HG03575 (cell line): ENCODE measurements around the gene FRRS1.
A peak's percentile ranks its signal among the peaks of the same experiment; 100 is the strongest.

Source experiments
- ATAC-seq: cut with Tn5 transposase; IDR thresholded peaks from one replicate; pipeline ENCODE4 v1.9.1; 2021; ENCODE audit not compliant: unreplicated experiment, insufficient number of reproducible peaks, low FRiP score; ENCODE audit errors: extremely low read depth

The FRRS1 gene

GRCh38 chr1:99745061-99745460 is 21.4 kb downstream of the FRRS1 start:
- ATAC-seq: no peak

DNA sequence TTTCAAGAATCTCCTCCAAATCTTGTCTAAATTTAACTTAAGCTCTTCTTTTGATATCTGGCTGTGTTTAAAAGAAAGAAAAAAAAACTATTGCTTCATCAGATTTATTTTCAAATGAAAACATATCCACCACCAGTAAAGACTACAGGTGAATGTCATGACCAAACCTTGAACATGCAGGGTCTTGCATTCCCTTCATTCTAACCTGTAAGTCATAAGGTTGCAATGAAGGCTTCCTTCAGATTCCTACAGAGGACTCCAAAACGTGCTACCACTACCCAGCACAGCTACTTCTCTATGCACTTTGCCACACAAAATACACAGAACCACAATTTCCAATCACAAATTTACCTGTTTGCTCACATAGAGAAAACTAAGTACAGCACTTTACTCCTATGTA is 26.3 kb downstream of the FRRS1 start:
- ATAC-seq: no peak

DNA sequence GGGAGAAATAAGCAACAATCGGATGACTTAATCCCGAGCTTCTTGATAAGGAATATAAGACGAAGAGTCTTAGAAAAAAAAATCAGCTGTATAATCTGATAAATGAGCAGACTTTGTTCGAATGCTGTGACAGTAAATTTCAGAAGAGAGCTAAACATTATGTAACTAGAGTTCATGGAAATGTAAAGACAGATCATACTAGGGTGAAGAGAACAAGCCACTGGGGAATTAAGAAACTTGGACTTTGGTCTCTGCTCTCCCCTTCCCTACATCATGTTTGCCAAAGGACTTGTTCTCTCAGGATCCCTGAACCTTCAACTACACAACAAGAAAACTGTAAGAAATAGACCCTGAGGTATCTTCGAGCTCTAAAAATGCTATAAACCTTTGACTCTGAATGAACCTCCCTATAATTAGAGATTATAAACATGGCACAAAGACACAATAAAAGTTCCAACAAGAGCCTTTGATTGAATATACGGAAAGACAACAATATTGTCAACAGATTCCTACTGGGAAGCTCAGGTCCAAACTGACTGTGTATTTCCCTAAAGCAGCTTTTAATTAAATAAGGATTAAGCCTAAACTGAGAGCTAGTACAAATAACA is 27.5 kb downstream of the FRRS1 start:
- ATAC-seq: no peak

DNA sequence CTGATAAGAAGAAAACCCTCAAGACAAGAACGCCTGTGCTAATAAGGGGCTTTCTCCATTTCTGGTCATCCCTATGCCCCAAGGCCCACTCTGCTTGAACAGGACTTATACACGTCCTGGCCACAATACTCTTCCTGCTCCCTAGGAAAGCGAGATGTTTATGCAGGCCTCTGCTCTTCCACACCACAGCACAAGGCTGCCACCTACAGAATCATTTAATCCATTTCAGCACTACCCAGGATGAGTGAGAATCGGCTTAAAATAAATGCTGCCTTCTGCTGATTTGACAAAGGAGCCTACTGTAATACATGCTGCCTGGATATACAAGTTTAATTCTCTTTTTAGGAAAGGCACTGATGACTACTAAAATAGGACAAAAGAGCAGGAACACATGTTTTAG is 29.4 kb downstream of the FRRS1 start:
- no peak for ATAC-seq

DNA sequence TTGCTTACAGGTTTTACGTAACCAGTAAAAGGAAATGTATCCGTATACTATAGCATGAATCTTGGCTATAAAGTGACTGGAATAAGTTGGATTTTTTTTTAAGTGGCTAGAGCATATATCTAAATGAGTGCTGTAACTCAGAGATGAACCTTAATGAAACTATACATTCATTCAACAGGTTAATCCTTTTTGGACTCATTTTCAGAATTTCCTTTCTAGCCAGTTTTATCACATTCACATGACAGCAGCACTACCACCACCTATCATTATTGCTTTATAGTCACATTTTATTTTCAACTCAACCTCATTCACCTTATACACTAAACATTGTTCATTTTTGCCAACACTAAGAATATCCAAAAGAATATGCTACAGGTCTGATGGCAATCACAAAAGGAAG is 30.6 kb downstream of the FRRS1 start:
- ATAC-seq: no peak

GRCh38 chr1:99731384-99731783 is 35.1 kb downstream of the FRRS1 start:
- no peak for ATAC-seq

DNA sequence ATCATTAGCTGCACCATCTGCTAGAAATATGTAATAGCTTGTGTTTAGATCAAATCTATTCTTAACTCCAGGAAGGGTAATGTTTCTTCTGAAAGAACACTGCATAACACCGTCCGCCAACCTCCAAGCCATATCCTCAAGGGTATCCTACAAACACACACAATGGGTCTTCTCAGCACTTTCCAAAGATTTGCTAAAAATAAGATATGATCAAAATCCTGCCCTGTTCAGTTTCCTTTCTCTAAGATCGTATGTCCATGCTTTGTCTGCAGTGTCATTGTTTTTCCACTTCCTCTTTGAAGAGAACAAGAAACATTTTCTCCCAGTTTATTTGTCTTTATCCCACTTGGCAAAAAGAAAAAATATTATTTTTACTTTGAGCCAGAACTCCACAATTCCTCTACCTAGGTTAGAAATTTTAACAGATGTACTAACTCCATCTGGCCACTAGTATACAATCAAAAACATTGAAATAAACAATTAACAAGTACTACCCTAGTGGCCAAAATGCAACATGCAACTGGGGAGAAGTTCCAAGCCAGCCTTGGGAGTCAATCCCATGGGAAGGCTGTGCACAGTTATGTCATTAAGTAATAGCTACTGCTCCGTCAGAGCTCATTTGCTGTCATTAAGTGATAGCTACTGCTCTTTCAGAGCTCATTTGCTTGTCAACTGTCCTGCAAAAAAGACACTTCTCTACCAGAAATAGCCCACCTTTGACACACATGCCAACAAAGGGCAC is 37.8 kb downstream of the FRRS1 start:
- no peak for ATAC-seq

DNA sequence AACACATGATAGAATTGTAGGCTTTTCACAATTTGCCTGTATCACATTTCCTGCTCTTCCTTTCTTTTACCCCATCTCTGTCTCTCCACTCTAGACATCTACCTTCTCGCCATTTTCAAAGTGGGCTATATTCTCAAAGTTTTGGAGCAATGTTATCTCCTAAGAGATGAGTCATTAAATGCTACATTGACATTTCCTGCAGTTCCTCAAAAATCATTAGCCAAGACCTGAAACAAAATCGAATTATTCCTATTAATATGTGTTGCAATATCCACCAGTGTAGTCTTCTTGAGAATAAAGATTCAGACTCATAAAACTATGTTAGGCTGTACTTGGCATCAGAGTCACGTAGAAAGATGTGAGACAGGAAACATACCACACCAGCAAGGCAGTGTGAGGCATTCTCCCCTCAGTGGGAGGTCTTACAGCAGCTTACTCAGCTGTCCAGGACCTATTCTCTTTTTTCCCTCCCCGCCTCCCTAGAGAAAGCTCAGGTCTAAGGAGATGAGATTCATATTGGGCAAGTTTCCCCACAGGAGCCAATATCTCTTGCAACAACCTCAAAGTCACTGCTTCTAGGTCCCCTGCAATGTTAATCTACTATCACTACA is 38.8 kb downstream of the FRRS1 start:
- ATAC-seq: no peak

DNA sequence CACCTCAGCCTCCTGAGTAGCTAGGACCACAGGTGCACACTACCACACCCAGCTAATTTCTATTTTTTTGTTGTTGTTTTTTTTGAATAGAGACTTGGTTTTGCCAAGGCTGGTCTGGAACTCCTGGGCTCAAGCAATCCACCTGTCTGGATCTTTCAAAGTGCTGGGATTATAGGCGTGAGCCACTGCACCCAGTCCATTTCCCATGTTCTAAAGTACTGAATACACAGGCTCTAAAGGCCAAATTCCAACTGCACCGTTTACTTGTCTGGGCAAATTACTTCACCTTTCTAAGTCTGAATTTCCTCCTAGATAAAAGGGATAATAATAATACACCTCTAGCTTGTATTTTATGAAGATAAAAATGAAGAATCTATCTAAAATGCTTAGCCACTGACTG is 39.6 kb downstream of the FRRS1 start:
- no peak for ATAC-seq

DNA sequence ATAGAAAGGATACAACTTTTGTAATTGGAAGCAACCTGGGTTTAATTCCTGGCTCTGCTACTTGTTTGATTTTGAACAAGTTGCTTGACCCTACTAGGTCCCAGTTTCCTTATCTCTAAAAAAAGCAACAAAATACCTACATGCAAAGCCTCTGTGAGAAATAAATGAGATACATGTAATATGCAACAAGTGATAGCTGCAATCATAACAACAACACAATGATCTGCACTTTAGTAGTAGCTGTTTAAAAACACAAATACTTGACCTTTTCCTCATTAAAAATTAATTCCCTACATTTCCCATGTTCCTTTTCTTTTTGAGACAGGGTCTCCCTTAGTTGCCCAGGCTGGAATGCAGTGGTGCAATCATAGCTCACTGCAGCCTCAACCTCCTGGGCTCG is 40.0 kb downstream of the FRRS1 start:
- ATAC-seq: no peak

GRCh38 chr1:99725996-99726395 is 40.4 kb downstream of the FRRS1 start:
- ATAC-seq: no peak

GRCh38 chr1:99723251-99723650 is 43.2 kb downstream of the FRRS1 start:
- ATAC-seq: no peak

DNA sequence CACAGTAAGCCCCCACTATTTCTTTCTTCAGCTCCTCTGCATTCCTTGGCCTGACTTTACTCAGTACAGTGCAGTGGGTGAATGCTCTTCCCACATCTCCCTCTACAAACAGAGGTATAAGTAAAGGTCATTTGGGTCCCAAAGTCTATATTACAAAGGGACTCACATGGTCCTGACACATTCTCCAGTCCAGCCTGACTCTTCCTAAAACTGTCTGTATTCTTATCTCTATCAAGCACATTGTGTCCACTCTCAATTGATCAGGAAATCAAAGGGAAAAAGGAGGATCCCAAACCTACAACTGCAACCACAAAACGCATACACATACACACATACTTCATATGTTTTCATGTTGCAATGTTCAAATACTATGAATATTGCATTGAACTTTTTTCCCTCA is 49.4 kb downstream of the FRRS1 start:
- ATAC-seq: no peak

- ATAC-seq: no peak
Measured at GRCh38 chr1:99713006-99713405, 53.4 kb downstream of the FRRS1 start.

DNA sequence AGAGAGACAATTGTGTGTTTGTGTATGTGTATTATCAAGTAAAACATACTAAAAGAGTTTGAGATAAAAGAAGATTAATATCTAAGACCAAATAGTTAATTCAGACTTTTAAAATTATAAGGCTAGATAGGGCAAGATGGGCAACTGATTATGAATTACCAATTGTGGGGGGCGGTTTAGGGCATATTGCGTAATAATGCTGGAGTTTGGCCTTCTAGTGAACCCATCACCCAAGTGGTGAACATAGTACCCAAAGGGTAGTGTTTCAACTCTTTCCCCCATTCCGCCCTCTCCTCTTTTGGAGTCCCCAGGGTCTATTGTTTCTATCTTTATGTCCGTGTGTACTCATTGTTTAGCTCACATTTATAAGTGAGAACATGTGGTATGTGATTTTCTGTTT is 55.4 kb downstream of the FRRS1 start:
- no peak for ATAC-seq

DNA sequence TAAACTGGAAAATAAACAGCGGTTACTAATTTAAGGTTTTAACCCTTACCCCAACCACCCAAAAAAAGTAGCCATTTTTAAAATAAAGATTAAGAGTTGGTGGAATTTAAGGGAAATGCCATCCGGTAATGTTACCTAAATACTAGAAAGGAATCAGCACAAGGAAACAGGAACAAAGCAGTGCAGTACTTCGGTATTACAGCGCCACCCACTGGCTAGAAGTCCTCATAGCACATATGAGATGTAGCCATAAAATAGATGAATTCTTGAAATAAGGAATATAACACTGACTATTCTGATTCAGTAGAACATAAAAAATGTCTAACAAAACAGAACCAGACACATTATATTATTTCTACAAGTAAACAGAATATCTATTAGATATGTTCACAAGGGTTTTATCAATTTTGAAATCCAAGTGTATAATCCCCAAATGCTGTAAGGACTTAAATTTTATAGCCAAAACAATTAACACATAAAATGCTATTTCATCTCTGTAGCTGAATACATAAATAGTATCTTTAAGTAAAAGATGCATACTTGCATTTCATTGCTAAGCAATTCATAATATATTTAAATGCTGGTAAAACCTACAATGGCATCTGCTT is 58.8 kb downstream of the FRRS1 start:
- ATAC-seq: peak; percentile 67

GRCh38 chr1:99705385-99705784 is 61.0 kb downstream of the FRRS1 start:
- ATAC-seq: no peak

DNA sequence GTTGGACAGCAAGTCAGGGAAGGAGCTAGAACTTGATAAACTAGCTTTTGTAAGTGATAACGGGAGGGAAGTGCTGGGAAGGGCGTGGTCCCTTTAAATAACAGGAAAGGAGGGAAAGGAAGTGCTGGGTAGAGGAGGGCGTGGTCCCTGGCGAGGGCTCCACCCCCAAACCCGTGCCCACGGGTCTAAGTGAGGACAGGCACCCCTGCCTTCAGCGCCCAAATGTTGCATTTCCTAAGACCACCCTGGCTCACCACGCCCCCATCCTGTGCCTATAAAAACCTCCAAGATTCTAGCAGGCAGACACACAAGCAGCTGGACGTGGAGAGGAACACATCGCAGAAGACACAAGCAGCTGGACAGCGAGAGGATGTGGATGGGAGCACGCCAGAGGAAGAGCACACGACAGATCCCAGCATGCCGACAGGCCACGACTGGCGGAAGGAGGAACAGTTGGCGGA is 62.0 kb downstream of the FRRS1 start:
- ATAC-seq: no peak

- ATAC-seq: no peak
Measured at GRCh38 chr1:99702221-99702620, 64.2 kb downstream of the FRRS1 start.

DNA sequence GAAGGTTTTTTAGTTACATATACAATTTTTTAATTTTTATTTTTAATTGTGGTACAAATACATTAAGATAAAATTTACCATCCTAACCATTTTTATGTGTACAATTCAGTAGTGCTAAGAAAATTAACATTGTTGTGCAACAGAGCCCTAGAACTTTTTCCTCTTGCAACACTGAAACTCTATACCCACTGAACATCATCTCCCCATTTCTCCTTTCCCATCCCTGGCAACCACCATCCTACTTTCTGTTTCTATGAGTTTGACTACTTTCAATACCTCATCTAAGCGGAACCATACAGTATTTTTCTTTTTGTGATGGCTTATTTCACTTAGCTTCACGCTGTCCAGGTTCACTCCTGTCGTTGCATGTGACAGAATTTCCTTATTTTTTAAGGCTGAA is 66.4 kb downstream of the FRRS1 start:
- no peak for ATAC-seq
